Keratinocyte (primary cell): Measurements from ENCODE around the gene ABCA4.

Source experiments
- EZH2 ChIP-seq: IDR thresholded peaks from one replicate; pipeline ENCODE4 v1.6.1; 2012; ENCODE audit warnings: inconsistent platforms, mild to moderate bottlenecking, low read length, moderate library complexity
- TF ChIP-seq, protein P1 (sequence below), 3 experiments: IDR thresholded peaks in 1 of 3; conservative IDR thresholded peaks in 1 of 3; optimal IDR thresholded peaks in 1 of 3; 2 replicates in 2 of 3; 3 replicates in 1 of 3; pipeline versions ENCODE3 to v1.5.1; 2011; ENCODE audit warnings: low read length in 3 of 3, mild to moderate bottlenecking in 3 of 3, moderate library complexity in 2 of 3, control low read depth in 1 of 3, inconsistent platforms in 1 of 3; ENCODE audit not compliant: insufficient read depth in 2 of 3; ENCODE audit errors: extremely low read depth in 1 of 3

DNA sequence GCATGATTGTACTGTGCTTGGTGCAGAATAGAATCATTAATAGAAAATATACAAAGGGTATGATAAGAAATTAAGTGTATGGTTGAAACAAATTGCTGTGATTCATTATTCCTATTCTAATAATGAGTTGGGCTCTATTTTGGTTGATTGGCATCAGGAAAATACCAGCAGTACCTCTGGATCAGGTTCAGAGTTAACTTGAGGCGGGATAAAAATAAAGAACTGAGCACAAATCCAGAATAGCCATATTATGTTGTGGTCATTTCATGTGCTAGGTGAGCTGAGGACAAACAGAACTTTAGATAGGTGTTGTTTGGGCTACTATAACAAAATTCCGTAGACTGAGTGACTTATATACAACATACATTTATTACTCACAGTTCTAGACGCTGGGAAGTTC is 151.1 kb downstream of the ABCA4 start:
- TF ChIP-seq EZH2, result no peak
- TF ChIP-seq, protein P1, sequence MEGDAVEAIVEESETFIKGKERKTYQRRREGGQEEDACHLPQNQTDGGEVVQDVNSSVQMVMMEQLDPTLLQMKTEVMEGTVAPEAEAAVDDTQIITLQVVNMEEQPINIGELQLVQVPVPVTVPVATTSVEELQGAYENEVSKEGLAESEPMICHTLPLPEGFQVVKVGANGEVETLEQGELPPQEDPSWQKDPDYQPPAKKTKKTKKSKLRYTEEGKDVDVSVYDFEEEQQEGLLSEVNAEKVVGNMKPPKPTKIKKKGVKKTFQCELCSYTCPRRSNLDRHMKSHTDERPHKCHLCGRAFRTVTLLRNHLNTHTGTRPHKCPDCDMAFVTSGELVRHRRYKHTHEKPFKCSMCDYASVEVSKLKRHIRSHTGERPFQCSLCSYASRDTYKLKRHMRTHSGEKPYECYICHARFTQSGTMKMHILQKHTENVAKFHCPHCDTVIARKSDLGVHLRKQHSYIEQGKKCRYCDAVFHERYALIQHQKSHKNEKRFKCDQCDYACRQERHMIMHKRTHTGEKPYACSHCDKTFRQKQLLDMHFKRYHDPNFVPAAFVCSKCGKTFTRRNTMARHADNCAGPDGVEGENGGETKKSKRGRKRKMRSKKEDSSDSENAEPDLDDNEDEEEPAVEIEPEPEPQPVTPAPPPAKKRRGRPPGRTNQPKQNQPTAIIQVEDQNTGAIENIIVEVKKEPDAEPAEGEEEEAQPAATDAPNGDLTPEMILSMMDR (optimal IDR thresholded peaks at IDR 0.05 in 1 of 3, IDR thresholded peaks at IDR 0.05 in 1 of 3, conservative IDR thresholded peaks at IDR 0.05 in 1 of 3; ENCODE audit: extremely low read depth in 1 of 3, insufficient read depth in 2 of 3, low read length in 3 of 3), result no peak
